Vagina (tissue), 2 donors: ENCODE results near the gene CDC14B.

Experiments used
- CTCF ChIP-seq, 3 experiments: fragments of 450-650 bp in 2 of 3; fragments of 200-600 bp in 1 of 3; sonication (generic) in 1 of 3; IDR thresholded peaks; one replicate each; pipeline ENCODE4 v1.5.1; 2017 to 2019; ENCODE audit warnings: antibody characterized with exemption in 3 of 3, mild to moderate bottlenecking in 2 of 3, moderate library complexity in 2 of 3
- POLR2AphosphoS5 ChIP-seq, 2 donors: sonication (generic); formaldehyde crosslinking; IDR thresholded peaks; one replicate each; pipeline ENCODE4 v1.9.0; 2017; ENCODE audit warnings: antibody characterized with exemption in 2 of 2, mild to moderate bottlenecking in 2 of 2, low read depth in 1 of 2; ENCODE audit not compliant: insufficient read depth in 1 of 2

DNA sequence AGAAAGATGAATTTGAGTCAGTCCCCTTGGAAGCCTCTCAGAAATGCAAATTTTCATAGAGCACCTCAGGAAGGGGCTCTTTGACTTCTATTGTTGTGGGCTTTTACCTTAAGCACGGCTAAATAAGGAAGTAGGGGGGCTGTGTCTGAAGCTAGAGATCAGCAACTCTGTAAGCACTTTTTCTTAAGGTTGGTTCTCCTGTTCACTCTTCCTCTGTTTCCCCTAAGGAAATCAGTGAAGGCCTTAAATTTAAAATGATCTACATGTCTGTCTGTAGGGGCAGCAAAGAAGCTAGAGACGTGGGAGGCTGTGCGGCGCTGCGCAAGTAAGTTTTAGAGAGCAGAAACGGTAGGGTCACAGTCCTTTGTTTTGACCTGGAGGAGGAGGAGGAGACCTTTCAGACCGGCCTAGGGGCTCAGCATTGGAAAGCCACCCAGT, 1.2 kb upstream of the CDC14B start:
- TF ChIP-seq POLR2AphosphoS5 (IDR thresholded peaks at IDR 0.05; ENCODE audit: insufficient read depth in 1 of 2, low read depth in 1 of 2) (no peak), CTCF (IDR thresholded peaks at IDR 0.05) (no peak)
